Head of caudate nucleus (tissue), 42 donors: ENCODE results near the gene TGM4.
"Not testable (repeated sequence)": the region's sequence is repeated elsewhere in the genome, so short reads cannot be mapped to it uniquely, and the experiment has no call there.

Experiments used
- DNase-seq, 42 donors: peaks; one replicate each; pipeline versions ENCODE4 v3.0.0 to v3.0.0-alpha.2; 2020 to 2021; ENCODE audit warnings: mixed read lengths in 7 of 42
- intact Hi-C: fragments of 100-400 bp; cut with DNase I; formaldehyde crosslinking; loops from one replicate; pipeline ENCODE4 v1.15.0; 2022

Gene TGM4

GRCh38 chr3:44874308-44874707, at the start of gene TGM4:
TSS of gene TGM4 (plus strand) at chr3:44874608. CDS start at chr3:44874679, 71 bp downstream.
- intact Hi-C loops = no loop called here
- DNase-seq = no peak

GRCh38 chr3:44825264-44825925, 49.0 kb upstream of the TGM4 start:
- intact Hi-C loops = no loop called here
- DNase-seq = no peak

- DNase-seq = no peak
- intact Hi-C loops = no loop called here
These were observed 47.2 kb upstream of the TGM4 start for GRCh38 chr3:44827196-44827595.

GRCh38 chr3:44831232-44831631, 43.2 kb upstream of the TGM4 start:
- intact Hi-C loops = no loop called here
- DNase-seq = no peak

- intact Hi-C loops = no loop called here
- DNase-seq = no peak
These were observed 42.4 kb upstream of the TGM4 start for GRCh38 chr3:44832032-44832431.

GRCh38 chr3:44832965-44833364, 41.4 kb upstream of the TGM4 start:
- intact Hi-C loops = no loop called here

GRCh38 chr3:44833394-44833793, 41.0 kb upstream of the TGM4 start:
- DNase-seq = no peak
- intact Hi-C loops = no loop called here

More at GRCh38 chr3:44832965-44833364, 41.4 kb upstream of the TGM4 start:
- DNase-seq = no peak

- DNase-seq = no peak
- intact Hi-C loops = no loop called here
These were observed 38.7 kb upstream of the TGM4 start for GRCh38 chr3:44835684-44836083.

- DNase-seq = no peak
- intact Hi-C loops = no loop called here
These were observed 32.0 kb upstream of the TGM4 start for GRCh38 chr3:44842376-44842775.

GRCh38 chr3:44845528-44846520, 28.6 kb upstream of the TGM4 start:
- DNase-seq = peak in 3 of 42 donors; percentile 7 to 22 (median 7)
- intact Hi-C loops = no loop called here

- intact Hi-C loops = no loop called here
- DNase-seq = no peak
These were observed 25.8 kb upstream of the TGM4 start for GRCh38 chr3:44848634-44849033.

GRCh38 chr3:44856663-44857062, 17.7 kb upstream of the TGM4 start:
- intact Hi-C loops, DNase-seq: not testable (repeated sequence)

GRCh38 chr3:44860117-44860516, 14.3 kb upstream of the TGM4 start:
- intact Hi-C loops = loop anchor here (5.0 kb wide), 2 partner anchors 98 to 117 kb away; partner anchors contain the start of genes EXOSC7, KIAA1143, KIF15 and ZDHHC3

GRCh38 chr3:44861412-44862225, 12.8 kb upstream of the TGM4 start, which contains the start of gene TMEM42:
TSS of gene TMEM42 (plus strand) at chr3:44861912. CDS start at chr3:44861925, 13 bp downstream.
- peak; percentile 83 to 97 (median 94) for DNase-seq
- intact Hi-C loops = loop anchor here (5.0 kb wide), 2 partner anchors 99 to 116 kb away; partner anchors contain the start of genes EXOSC7, KIAA1143, KIF15 and ZDHHC3

More at GRCh38 chr3:44860117-44860516, 14.3 kb upstream of the TGM4 start:
- no peak for DNase-seq

GRCh38 chr3:44862226-44862637, 12.2 kb upstream of the TGM4 start:
- peak in 7 of 42 donors; percentile 8 to 46 (median 21) for DNase-seq
- intact Hi-C loops = loop anchor here (5.0 kb wide), 2 partner anchors 100 to 115 kb away; partner anchors contain the start of genes EXOSC7, KIAA1143, KIF15 and ZDHHC3

- no peak for DNase-seq
- intact Hi-C loops = no loop called here
These were observed 9.0 kb upstream of the TGM4 start for GRCh38 chr3:44865272-44866035.

- intact Hi-C loops = no loop called here
These were observed 6.8 kb upstream of the TGM4 start for GRCh38 chr3:44867421-44868111.

More at GRCh38 chr3:44867421-44868111, 6.8 kb upstream of the TGM4 start:
- DNase-seq = no peak
